ENCODE measurements around the gene NCOA1. TPM values are rescaled to one million over a fixed set of nuclear protein-coding genes. Genes with fewer than 3 reads are reported as not detected.

NCOA1 gene
- total RNA-seq, 1 experiment from 2014 or later, result 37.1 TPM

DNA sequence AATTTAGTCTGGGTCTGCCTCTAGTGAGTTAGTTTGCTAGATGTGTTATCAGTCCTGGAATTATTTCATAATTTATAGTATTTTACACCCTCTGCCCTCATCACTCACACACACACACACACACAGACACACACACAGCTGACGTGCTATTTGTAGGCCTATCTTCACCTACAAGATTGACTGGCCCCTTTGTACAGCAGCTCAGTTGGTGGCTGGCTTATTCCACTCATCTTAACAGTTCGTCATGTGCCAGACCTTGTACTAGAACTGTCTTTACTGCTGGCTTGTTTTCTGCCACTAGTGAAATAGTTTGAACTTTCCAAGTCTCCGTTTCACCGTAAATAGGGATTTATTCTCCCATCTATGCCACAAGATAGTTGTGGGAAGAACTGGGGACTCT lies 323.5 kb downstream of the NCOA1 start:
- H3K36me3 Mint-ChIP-seq (ENCODE audit: insufficient read depth, unreplicated experiment), result peaks cover 77% of the 10 kb centered on the region

DNA sequence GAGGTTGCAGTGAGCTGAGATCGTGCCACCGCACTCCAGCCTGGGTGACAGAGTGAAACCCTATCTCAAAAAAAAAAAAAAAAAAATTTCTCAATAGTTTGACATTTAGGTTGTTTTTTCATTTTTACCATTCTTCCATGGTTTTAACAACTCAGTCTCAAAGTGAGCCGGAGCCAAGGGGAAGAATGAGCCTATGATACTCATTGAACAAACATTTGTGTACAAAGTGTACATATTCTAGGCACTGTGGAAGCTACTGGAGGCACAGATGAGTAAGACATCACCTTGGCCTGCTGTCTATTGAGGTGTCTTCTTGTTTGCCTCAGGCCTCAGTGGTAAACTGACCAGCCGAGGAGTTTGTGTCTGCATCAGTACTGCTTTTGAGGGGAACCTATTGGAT lies 324.1 kb downstream of the NCOA1 start:
- no TSS peak for BruUV-seq (replicated peaks)
- Mint-ChIP-seq H3K27ac (ENCODE audit: unreplicated experiment) (no peak overlapping the region), H3K4me1 (ENCODE audit: low read depth, unreplicated experiment) (peaks cover 10% of the 10 kb centered on the region), H3K9me3 (ENCODE audit: unreplicated experiment) (no peaks in the 10 kb centered on the region), H3K4me3 (ENCODE audit: unreplicated experiment) (no peak overlapping the region), H3K27me3 (ENCODE audit: insufficient read depth, unreplicated experiment) (no peaks in the 10 kb centered on the region), H3K36me3 (ENCODE audit: insufficient read depth, unreplicated experiment) (peaks cover 82% of the 10 kb centered on the region)
- Histone ChIP-seq H3K4me3 (ENCODE audit: low read depth, low read length) (no peak overlapping the region), H3K4me1 (peaks cover 4% of the 10 kb centered on the region; the same call in 1 of the 2 replicates), H3K27me3 (replicated peaks; ENCODE audit: control insufficient read depth, insufficient read depth, low read length) (no peaks in the 10 kb centered on the region), H3K9me3 (no peaks in the 10 kb centered on the region), H3K36me3 (ENCODE audit: control insufficient read depth, insufficient read depth, low read length) (peaks cover 2% of the 10 kb centered on the region)
- DNase-seq, result no peak
- TF ChIP-seq CTCF (IDR thresholded peaks at IDR 0.05; ENCODE audit: insufficient read depth in 1 of 2, low read depth in 1 of 2, low read length in 1 of 2, severe bottlenecking in 1 of 2, unreplicated experiment in 1 of 2), result no peak
- CTCF ChIA-PET, result no interaction called here
- POLR2A ChIA-PET, result interaction anchor here (0.7 kb wide), 1 partner anchor 421 kb away, joined by 3 read pairs; no protein-coding TSS in a partner anchor
- intact Hi-C loops (cut with micrococcal nuclease; ENCODE audit: unreplicated experiment), result no loop called here

More for the DNA sequence above, 323.5 kb downstream of the NCOA1 start:
- no TSS peak for BruUV-seq (replicated peaks)
- Mint-ChIP-seq H3K9me3 (ENCODE audit: unreplicated experiment) (no peaks in the 10 kb centered on the region), H3K4me1 (ENCODE audit: low read depth, unreplicated experiment) (peaks cover 10% of the 10 kb centered on the region), H3K4me3 (ENCODE audit: unreplicated experiment) (no peak overlapping the region), H3K27me3 (ENCODE audit: insufficient read depth, unreplicated experiment) (no peaks in the 10 kb centered on the region), H3K27ac (ENCODE audit: unreplicated experiment) (no peak overlapping the region)
- H3K4me1 ChIP-seq, result peaks cover 4% of the 10 kb centered on the region; the same call in 1 of the 2 replicates
- intact Hi-C loops (cut with micrococcal nuclease; ENCODE audit: unreplicated experiment), result no loop called here
- H3K9me3 ChIP-seq, result no peaks in the 10 kb centered on the region
- H3K4me3 ChIP-seq (ENCODE audit: low read depth, low read length), result no peak overlapping the region
- no peak for DNase-seq
- CTCF ChIA-PET, result no interaction called here
- no peak for TF ChIP-seq CTCF (IDR thresholded peaks at IDR 0.05; ENCODE audit: insufficient read depth in 1 of 2, low read depth in 1 of 2, low read length in 1 of 2, severe bottlenecking in 1 of 2, unreplicated experiment in 1 of 2)
- peaks cover 2% of the 10 kb centered on the region for H3K36me3 ChIP-seq (ENCODE audit: control insufficient read depth, insufficient read depth, low read length)
- POLR2A ChIA-PET, result interaction anchor here (0.7 kb wide), 1 partner anchor 421 kb away, joined by 3 read pairs; no protein-coding TSS in a partner anchor
- no peaks in the 10 kb centered on the region for H3K27me3 ChIP-seq (replicated peaks; ENCODE audit: control insufficient read depth, insufficient read depth, low read length)

- ChIA-PET POLR2A (no interaction called here), CTCF (no interaction called here)
- H3K4me1 Mint-ChIP-seq (ENCODE audit: low read depth, unreplicated experiment), result peaks cover 10% of the 10 kb centered on the region
- H3K4me1 ChIP-seq, result peaks cover 4% of the 10 kb centered on the region; the same call in 1 of the 2 replicates
- H3K9me3 ChIP-seq, result no peaks in the 10 kb centered on the region
- peak overlapping the region; percentile 24 for H3K27ac Mint-ChIP-seq (ENCODE audit: unreplicated experiment)
- peaks cover 2% of the 10 kb centered on the region for H3K36me3 ChIP-seq (ENCODE audit: control insufficient read depth, insufficient read depth, low read length)
- DNase-seq, result no peak
- no peak for TF ChIP-seq CTCF (IDR thresholded peaks at IDR 0.05; ENCODE audit: insufficient read depth in 1 of 2, low read depth in 1 of 2, low read length in 1 of 2, severe bottlenecking in 1 of 2, unreplicated experiment in 1 of 2)
- BruUV-seq (replicated peaks), result no TSS peak
- no peaks in the 10 kb centered on the region for H3K27me3 Mint-ChIP-seq (ENCODE audit: insufficient read depth, unreplicated experiment)
- no peaks in the 10 kb centered on the region for H3K9me3 Mint-ChIP-seq (ENCODE audit: unreplicated experiment)
- intact Hi-C loops (cut with micrococcal nuclease; ENCODE audit: unreplicated experiment), result no loop called here
- no peak overlapping the region for H3K4me3 Mint-ChIP-seq (ENCODE audit: unreplicated experiment)
- peaks cover 88% of the 10 kb centered on the region for H3K36me3 Mint-ChIP-seq (ENCODE audit: insufficient read depth, unreplicated experiment)
- H3K4me3 ChIP-seq (ENCODE audit: low read depth, low read length), result no peak overlapping the region
- H3K27me3 ChIP-seq (replicated peaks; ENCODE audit: control insufficient read depth, insufficient read depth, low read length), result no peaks in the 10 kb centered on the region
These were observed 325.4 kb downstream of the NCOA1 start for GRCh38 chr2:24816404-24816803.

Measured in Caco-2 (cell line).